H1 (cell line): Measurements from ENCODE around the gene HNRNPA3. TPM values are rescaled to one million over a fixed set of nuclear protein-coding genes. Genes with fewer than 3 reads are reported as not detected.

Experiments used
- CBX5 ChIP-seq: fragments of 300-800, 300-1000 bp; sonication (generic); IDR thresholded peaks from 2 replicates; pipeline ENCODE4 v1.7.1; 2016; ENCODE audit warnings: antibody characterized with exemption, low read length, low read depth
- CHD1 ChIP-seq: IDR thresholded peaks from 2 replicates; pipeline ENCODE4 v1.6.1; 2012; ENCODE audit warnings: low read depth, low read length, improper control_type of control experiment
- NANOG ChIP-seq: IDR thresholded peaks from 2 replicates; pipeline ENCODE4 v1.6.1; 2011; ENCODE audit warnings: low read length, low read depth, mild to moderate bottlenecking, inconsistent platforms; ENCODE audit not compliant: insufficient read depth, poor library complexity, severe bottlenecking
- POLR2AphosphoS5 ChIP-seq: IDR thresholded peaks from 2 replicates; pipeline ENCODE4 v1.6.1; 2011; ENCODE audit warnings: low read depth, low read length
- POU5F1 ChIP-seq: IDR thresholded peaks from 2 replicates; pipeline ENCODE4 v1.6.1; 2011; ENCODE audit warnings: low read depth, mild to moderate bottlenecking, low read length, moderate library complexity
- polyA plus RNA-seq, 7 experiments: library from polyadenylated mRNA; depleted of rRNA in 3 of 7; stranded (reverse) in 5 of 7; unstranded in 2 of 7; fragments of >200 nt in 5 of 7; fragments of 200-250 nt in 2 of 7; gene quantifications; 1 replicate in 5 of 7; 2 replicates in 1 of 7; 4 replicates in 1 of 7; pipeline versions ENCODE4 v1.2.1 to v1.2.3, GENCODE V29; 2011 to 2013; ENCODE audit warnings: missing spikeins in 2 of 7, mixed read lengths in 2 of 7
- total RNA-seq: library from RNA; stranded (reverse); fragmentation: NEBNext Ultra II Directional; extraction: Animal tissue kit (Norgen Biotek cat#: 25700); gene quantifications from 2 replicates; pipeline ENCODE4 v1.2.1, GENCODE V29; 2021
- TF ChIP-seq, protein P1 (sequence below): IDR thresholded peaks from 2 replicates; pipeline ENCODE4 v1.6.1; 2012; ENCODE audit warnings: inconsistent platforms

The HNRNPA3 gene
- total and polyA plus RNA-seq, 2 of the 8 experiments (the other 6 are each of a cell fraction or from before 2014, with no cell fraction given) = 66.1 to 408 TPM

DNA sequence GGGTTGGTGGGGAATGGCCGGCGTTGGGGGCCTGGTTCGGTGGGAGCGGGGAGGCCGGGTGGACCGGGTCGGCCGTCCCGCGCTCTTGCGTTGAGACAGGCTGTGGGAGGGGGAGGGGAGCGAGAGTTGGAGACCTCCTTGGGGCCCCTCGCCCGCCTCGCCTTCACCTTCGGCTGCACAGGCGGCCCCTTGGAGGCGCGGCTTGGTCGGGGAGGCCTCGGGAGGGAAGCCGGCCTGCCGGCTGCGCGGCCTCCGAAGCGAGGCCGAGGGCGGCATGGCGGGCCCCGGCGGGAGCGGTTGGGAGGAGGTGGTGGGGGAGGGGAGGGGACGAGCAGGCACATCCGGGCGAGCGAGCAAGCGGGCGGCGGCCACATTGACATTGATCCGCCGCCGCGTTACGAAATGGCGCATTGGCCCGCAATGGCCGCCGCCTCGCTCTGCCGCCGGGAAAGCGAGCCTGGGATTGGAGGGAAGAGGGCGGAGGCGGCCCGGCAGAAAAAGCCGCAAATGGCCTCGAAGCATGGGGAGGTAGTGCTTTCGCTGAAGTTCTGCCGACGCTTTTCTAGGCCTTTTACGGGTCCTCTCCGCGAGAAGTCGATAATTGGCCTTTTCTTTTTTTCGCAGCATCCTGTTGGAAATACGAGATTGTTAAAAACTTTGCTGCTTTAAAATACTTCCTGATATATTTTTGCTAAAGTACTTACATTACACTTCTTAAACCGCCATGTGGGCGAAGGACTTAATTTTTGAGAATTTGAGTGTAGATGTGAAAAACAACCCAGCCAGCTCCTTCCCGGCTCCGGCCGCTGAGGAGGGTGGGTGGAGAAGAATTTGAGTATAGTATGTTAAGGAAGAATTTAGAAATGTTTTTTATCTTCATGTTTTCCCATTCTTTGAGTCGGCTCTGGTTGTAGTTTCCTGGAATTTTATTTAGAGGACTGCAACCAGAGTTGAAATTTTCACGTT is 580 bp downstream of the HNRNPA3 start (continued):
- peak; percentile 56 for TF ChIP-seq NANOG
- TF ChIP-seq CBX5 = no peak
- TF ChIP-seq POLR2AphosphoS5 = peak; percentile 93
- peak; percentile 11 for TF ChIP-seq CHD1
- TF ChIP-seq POU5F1 = no peak
- TF ChIP-seq, protein P1, sequence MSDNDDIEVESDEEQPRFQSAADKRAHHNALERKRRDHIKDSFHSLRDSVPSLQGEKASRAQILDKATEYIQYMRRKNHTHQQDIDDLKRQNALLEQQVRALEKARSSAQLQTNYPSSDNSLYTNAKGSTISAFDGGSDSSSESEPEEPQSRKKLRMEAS = peak; percentile 75
